DOHH2 (cell line): ENCODE results near the gene RTN3.
A peak's percentile ranks its signal among the peaks of the same experiment; 100 is the strongest.
"Not testable (repeated sequence)": the region's sequence is repeated elsewhere in the genome, so short reads cannot be mapped to it uniquely, and the experiment has no call there.

Experiments used
- H3F3A ChIP-seq: fragments of 200-600 bp; sonication (generic), shearing (Covaris generic); 2 replicates; pipeline ENCODE4 v1.6.0; 2016; ENCODE audit warnings: antibody characterized with exemption, mild to moderate bottlenecking; ENCODE audit not compliant: control insufficient read depth, insufficient read depth
- H3K27ac ChIP-seq: fragments of 200-600 bp; sonication (generic); 2 replicates; pipeline ENCODE4 v1.5.1; 2014; ENCODE audit warnings: low read depth, mild to moderate bottlenecking, low read length, moderate library complexity
- H3K27me3 ChIP-seq: fragments of 200-600 bp; sonication (generic); 2 replicates; pipeline ENCODE4 v1.6.1; 2014; ENCODE audit warnings: mild to moderate bottlenecking, low read length, mixed read lengths; ENCODE audit not compliant: control insufficient read depth
- H3K36me3 ChIP-seq: fragments of 200-600 bp; sonication (generic); 2 replicates; pipeline ENCODE4 v1.6.1; 2014; ENCODE audit warnings: mild to moderate bottlenecking, low read length, moderate library complexity, mixed read lengths; ENCODE audit not compliant: control insufficient read depth
- H3K4me1 ChIP-seq: fragments of 200-600 bp; sonication (generic); 2 replicates; pipeline ENCODE4 v1.6.1; 2014; ENCODE audit warnings: mild to moderate bottlenecking, low read length, mixed read lengths; ENCODE audit not compliant: control insufficient read depth
- H3K4me2 ChIP-seq: fragments of 200-600 bp; sonication (generic); 2 replicates; pipeline ENCODE4 v1.6.0; 2014; ENCODE audit warnings: mild to moderate bottlenecking, low read length, moderate library complexity
- H3K4me3 ChIP-seq: fragments of 200-600 bp; sonication (generic); 2 replicates; pipeline ENCODE4 v1.5.1; 2014; ENCODE audit warnings: mild to moderate bottlenecking, low read length, mixed read lengths
- H3K79me2 ChIP-seq: fragments of 200-600 bp; sonication (generic); 2 replicates; pipeline ENCODE4 v1.6.1; 2014; ENCODE audit warnings: mild to moderate bottlenecking, low read length, mixed read lengths; ENCODE audit not compliant: control insufficient read depth
- H3K9me2 ChIP-seq: fragments of 200-600 bp; sonication (generic); replicated peaks from 2 replicates; pipeline ENCODE4 v1.6.1; 2014; ENCODE audit warnings: mild to moderate bottlenecking, low read length, mixed read lengths; ENCODE audit not compliant: control insufficient read depth
- H3K9me3 ChIP-seq: fragments of 200-600 bp; sonication (generic); 2 replicates; pipeline ENCODE4 v1.6.1; 2014; ENCODE audit warnings: antibody characterized with exemption, low read length, mixed read lengths; ENCODE audit not compliant: control insufficient read depth, insufficient read depth
- H4K20me1 ChIP-seq: fragments of 200-600 bp; sonication (generic); 2 replicates; pipeline ENCODE4 v1.6.0; 2014; ENCODE audit warnings: low read depth, mild to moderate bottlenecking, antibody characterized with exemption, low read length, moderate library complexity; ENCODE audit not compliant: control insufficient read depth, insufficient read depth
- CTCF ChIP-seq: fragments of 200-600 bp; sonication (generic); IDR thresholded peaks from one replicate; pipeline ENCODE4 v1.5.1; 2014; ENCODE audit warnings: antibody characterized with exemption, mild to moderate bottlenecking, low read depth, low read length; ENCODE audit not compliant: poor library complexity, severe bottlenecking
- EZH2phosphoT487 ChIP-seq: fragments of 200-600 bp; sonication (generic); IDR thresholded peaks from 2 replicates; pipeline ENCODE4 v1.6.1; 2017; ENCODE audit warnings: borderline replicate concordance, mild to moderate bottlenecking, antibody characterized with exemption, low read length, moderate library complexity, mixed read lengths

Gene RTN3

GRCh38 chr11:63681321-63682065, at the start of gene RTN3:
TSS of gene RTN3 (plus strand) at chr11:63681500. CDS start at chr11:63681637, 137 bp downstream.
- H3K9me2 ChIP-seq = no peaks in the 10 kb centered on the region
- no peaks in the 10 kb centered on the region for H3F3A ChIP-seq
- H3K27ac ChIP-seq = peak within 1 kb of the TSS; percentile 87
- H3K27me3 ChIP-seq = no peaks in the 10 kb centered on the region
- H3K79me2 ChIP-seq = peaks cover 49% of the 10 kb centered on the region
- H3K4me3 ChIP-seq = peak within 1 kb of the TSS; percentile 93
- peaks cover 23% of the 10 kb centered on the region for H3K4me1 ChIP-seq
- peaks cover 10% of the 10 kb centered on the region for H4K20me1 ChIP-seq
- H3K36me3 ChIP-seq = peaks cover 5% of the 10 kb centered on the region; the same call in 1 of the 2 replicates
- H3K4me2 ChIP-seq = peak within 1 kb of the TSS; percentile 82
- no peaks in the 10 kb centered on the region for H3K9me3 ChIP-seq
- TF ChIP-seq CTCF (no peak), EZH2phosphoT487 (no peak)

- no peak overlapping the region for H3K4me2 ChIP-seq
- H3K4me1 ChIP-seq = no peaks in the 10 kb centered on the region
- peaks cover 21% of the 10 kb centered on the region for H3K36me3 ChIP-seq
- no peaks in the 10 kb centered on the region for H3F3A ChIP-seq
- H3K9me3 ChIP-seq = no peaks in the 10 kb centered on the region
- H3K27me3 ChIP-seq = no peaks in the 10 kb centered on the region
- no peaks in the 10 kb centered on the region for H3K9me2 ChIP-seq
- no peaks in the 10 kb centered on the region for H3K79me2 ChIP-seq
- H4K20me1 ChIP-seq = no peaks in the 10 kb centered on the region
- H3K27ac ChIP-seq = no peak overlapping the region
- TF ChIP-seq EZH2phosphoT487 = no peak
- peak; percentile 75 for TF ChIP-seq CTCF
- H3K4me3 ChIP-seq = no peak overlapping the region
Observed at GRCh38 chr11:63635762-63636465, 45.4 kb upstream of the RTN3 start.

GRCh38 chr11:63638436-63638835, 42.9 kb upstream of the RTN3 start:
- not testable (repeated sequence) for H3K4me3 ChIP-seq, H3K27me3 ChIP-seq, H3K9me3 ChIP-seq, H3K79me2 ChIP-seq, H3K4me1 ChIP-seq, H3K27ac ChIP-seq, H3K4me2 ChIP-seq, H3F3A ChIP-seq, H4K20me1 ChIP-seq, H3K9me2 ChIP-seq
- peaks cover 24% of the 10 kb centered on the region for H3K36me3 ChIP-seq

- H4K20me1 ChIP-seq = no peaks in the 10 kb centered on the region
- no peak overlapping the region for H3K27ac ChIP-seq
Observed at GRCh38 chr11:63639199-63639832, 42.0 kb upstream of the RTN3 start.

More at GRCh38 chr11:63639199-63639832, 42.0 kb upstream of the RTN3 start:
- Histone ChIP-seq H3K9me2 (no peaks in the 10 kb centered on the region), H3K27me3 (no peaks in the 10 kb centered on the region), H3K4me3 (no peak overlapping the region), H3K36me3 (peaks cover 26% of the 10 kb centered on the region), H3K79me2 (no peaks in the 10 kb centered on the region), H3K4me2 (no peak overlapping the region), H3F3A (no peaks in the 10 kb centered on the region), H3K4me1 (no peaks in the 10 kb centered on the region), H3K9me3 (no peaks in the 10 kb centered on the region)
- peak; percentile 62 for TF ChIP-seq CTCF
- no peak for TF ChIP-seq EZH2phosphoT487
